GM11168 (cell line): Measurements from ENCODE around the gene NOTUM.
"Not testable (repeated sequence)": the region's sequence is repeated elsewhere in the genome, so short reads cannot be mapped to it uniquely, and the experiment has no call there.

Experiments
- in situ Hi-C: fragments of 300-500 bp; cut with MboI; formaldehyde crosslinking; loops from one replicate; pipeline ENCODE4 v1.12.0; 2022; ENCODE audit warnings: low sequenced_read_pairs; ENCODE audit not compliant: unreplicated experiment

NOTUM gene

DNA sequence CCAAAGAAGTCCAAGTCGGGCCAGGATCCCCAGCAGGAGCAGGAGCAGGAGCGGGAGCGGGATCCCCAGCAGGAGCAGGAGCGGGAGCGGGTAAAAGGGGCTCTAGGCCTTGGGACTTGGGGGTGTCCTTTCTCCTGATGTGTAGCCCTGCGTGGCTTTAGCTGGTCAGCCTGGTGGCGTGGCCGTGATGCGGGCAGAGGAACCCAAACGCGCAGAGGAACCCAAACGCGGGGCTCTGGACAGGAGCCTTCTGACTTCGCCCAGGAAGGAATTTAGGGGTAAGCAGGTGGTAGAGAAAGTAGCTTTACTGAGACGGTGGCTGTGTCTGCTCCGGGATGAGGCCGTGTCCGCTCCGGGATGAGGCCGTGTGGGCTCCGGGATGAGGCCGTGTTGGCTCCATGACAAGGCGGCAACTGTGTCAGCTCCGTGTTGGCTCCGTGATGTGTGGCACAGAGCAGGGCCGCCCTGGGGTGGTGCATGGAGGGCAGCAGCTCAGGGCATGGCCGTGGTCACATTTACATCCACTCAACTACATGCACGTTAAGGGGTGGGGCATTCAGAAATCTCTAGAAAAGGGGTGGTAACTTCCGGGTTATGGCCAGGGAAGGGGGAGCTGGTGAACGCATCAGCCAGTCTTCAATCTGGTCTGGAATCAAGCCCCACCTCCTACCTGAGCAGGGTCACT lies 35.9 kb upstream of the NOTUM start:
- in situ Hi-C loops, result no loop called here

DNA sequence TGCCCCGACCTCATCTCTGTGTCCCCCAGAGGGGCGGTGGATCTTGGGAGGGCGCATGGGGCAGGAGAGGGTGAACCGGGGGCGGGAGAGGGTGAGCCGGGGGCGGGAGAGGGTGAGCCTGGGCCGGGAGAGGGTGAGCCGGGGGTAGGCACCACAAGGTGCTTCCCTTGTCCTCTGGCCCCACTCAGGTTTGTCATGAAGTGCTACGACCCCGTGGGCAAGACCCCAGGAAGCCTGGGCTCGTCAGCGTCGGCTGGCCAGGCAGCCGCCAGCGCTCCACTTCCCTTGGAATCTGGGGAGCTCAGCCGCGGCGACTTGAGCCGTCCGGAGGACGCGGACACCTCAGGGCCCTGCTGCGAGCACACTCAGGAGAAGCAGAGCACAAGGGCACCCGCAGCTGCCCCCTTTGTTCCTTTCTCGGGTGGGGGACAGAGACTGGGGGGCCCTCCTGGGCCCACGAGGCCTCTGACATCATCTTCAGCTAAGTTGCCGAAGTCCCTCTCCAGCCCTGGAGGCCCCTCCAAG lies 35.3 kb upstream of the NOTUM start:
- in situ Hi-C loops, result no loop called here

DNA sequence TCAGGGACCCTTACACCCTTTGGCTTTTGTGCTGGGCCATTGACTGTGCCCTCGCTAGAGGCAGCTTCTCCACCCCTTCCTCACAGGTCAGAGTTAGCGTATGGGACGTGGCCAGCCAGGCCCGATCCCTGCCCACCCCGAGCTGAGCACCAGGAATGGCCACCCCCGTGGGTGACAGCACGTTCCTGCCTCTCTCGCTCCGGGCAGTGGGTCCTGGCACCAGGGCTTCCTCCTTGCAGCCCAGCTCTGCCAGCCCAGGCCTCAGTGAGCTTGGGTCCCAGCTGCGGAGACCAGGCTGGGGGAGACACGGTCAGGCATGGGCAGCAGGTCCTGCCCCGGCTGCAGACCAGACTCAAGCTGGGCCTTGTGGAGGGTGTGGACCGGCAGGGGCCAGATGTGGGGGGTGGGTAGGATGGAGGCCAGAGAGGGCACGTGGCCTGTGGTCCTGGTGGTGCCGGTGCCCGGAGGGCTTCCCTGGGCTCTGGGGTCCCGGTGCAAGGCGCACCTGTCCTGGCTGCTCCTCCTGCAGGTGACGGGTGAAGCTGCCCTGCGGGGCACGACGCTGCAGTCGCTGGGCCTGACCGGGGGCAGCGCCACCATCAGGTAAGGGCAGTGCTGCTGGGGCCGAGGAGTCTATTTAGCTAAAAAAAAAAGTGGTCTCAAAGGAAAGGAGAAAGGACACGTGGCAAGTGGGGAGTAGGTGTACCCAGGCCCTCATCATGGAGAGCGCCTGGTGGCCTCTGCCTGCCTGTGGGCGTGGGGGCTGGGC lies 34.7 kb upstream of the NOTUM start:
- in situ Hi-C loops, result no loop called here

DNA sequence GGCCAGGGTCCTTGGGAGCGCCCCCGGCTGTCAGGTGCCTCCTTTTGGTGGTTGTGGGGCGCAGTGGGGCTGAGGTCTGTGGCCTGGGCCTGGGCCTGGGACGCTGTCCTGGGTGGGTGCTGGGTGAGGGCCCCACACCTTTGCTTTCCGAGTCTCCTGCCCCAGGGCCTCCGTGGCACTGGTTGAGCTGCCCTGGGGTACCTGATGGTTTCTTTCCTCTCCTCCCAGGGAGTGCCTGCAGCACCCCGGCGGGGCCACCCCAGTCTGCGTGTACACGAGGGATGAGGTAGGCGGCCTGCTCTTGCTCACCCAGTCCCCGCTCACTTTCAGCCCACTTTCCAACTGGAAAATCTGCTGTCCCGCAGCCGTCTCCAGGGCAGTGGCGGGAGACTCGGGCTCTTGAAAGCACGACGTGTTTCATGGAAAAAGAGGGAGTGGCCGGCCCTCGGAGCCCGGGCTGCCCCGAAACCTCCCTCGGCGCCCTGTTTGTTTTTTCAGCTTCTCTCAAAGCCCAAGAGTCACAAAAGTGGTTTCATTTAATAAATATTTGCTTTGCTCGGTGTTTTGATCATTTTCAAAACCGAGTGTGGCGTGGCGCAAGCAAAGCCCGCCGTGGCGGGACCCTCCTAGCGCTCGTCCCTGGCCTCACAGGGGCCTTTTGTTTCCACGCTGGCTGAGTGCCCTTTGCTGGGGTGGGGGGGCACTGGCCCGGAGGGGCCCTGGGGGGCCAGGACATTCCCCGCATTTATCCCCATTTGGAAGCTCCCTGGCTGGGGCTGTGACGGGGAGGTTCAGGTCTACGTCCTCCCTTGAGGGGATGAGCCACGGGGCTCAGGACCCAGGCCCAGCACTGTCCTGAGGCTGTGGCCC lies 33.8 kb upstream of the NOTUM start:
- in situ Hi-C loops, result no loop called here

DNA sequence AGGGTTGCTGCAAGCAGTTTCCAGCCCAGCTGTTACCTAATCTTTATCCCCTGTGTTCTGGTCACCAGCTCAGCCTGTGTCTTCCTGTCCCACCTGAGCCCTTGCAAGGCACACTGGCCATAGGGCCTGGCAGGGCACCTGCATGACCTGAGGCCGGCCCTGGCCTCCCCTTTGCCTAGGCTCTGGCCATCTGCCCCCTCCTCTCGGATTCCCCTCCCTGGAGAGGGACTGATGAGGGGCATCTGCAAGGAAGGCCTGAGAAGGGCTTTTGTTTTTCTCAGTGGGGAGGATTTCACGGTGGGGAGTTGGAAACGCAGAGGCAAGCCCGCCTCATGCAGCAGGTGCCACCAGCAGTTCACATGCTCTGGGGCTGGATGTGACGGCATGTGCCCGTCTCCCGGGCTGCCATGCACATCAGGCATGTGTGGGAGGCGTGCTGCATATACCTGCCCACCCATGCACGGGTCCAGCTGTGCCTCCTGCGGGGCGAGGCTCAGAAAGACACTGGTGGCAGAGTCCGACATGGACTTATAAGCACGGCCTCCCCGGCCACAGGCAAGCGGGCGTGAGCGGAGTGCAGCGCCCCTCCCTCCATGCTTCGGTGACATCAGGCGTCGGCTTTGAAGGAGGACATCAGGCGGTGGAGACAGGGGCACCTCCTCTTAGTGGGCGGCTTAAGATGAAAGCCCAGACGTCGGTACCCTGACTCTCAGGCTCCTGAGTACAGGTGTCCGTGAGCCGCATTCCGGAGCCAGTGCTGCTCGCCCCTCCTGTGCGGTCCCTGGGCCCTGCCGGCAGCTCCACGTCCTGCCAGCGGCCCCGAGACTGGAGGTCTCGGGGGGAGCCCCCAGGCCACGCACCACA lies 33.0 kb upstream of the NOTUM start:
- in situ Hi-C loops, result no loop called here

DNA sequence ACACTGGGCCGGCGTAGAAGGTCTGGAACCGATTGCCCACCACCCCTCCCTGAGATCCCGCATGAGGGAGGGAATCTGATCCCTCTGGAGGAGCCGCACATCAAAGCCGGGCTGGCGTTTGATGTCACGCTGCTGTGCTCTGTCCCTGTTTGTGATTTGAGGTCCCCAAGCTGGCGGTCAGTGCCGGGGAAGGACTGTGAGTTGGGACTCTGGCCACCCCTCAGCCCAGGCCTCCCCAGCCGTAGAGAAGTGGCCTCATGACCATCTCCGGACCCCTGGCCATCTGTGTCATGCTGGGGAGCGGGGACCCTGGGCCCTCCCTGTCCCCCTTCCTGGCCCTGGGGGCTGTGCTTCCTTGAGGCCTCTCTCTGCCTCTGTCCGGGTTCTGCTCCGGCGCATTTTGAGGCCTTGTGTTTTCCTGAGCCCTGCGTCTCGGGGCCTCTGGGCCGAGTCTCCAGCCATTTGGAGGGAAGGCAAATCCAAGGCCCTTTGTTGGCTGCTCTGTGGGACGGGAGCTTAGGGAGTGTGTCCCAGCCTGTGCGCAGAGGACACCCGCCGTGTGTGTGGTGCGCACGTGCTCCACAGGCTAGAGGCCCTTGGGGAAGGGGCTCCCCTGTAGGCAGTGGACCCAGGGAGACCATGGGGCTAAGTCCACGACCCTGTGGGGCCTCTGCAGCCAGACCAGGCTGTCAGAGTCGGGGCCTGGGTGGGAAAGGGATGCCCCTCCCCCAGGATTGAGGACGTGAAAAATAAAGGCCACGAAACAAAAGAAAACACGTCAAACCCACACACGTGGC lies 31.5 kb upstream of the NOTUM start:
- in situ Hi-C loops, result no loop called here

DNA sequence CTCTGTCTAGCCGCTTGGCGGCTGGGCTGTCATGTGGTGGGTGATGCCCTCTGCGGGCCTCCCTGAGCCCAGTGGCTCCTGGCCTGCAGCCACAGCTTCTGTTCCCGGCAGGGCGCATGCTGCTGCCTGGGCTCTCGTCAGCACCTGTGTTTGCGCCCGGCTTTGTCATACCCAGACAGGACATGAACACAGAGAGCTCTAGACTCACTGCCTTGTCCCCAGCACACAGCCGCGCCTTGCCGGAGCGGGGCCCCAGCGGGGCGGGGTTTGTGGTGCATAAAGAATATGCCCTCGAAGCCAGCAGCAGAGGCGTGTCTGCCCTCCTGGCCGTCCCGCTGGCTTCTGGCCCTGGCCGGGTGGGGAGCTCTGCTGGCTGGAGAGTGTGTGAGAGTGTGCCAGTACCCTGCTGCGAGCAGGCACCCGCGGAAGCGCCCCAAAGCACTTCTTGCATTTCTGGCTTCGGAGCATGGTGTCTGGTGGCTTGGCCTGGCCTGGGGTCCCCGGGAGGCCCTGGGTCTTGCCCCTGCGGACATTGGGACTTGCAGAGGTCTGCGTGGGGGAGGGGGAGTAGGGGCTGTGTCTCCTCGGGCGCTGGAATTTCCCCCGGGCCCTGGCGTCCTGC lies 30.8 kb upstream of the NOTUM start:
- in situ Hi-C loops, result no loop called here

DNA sequence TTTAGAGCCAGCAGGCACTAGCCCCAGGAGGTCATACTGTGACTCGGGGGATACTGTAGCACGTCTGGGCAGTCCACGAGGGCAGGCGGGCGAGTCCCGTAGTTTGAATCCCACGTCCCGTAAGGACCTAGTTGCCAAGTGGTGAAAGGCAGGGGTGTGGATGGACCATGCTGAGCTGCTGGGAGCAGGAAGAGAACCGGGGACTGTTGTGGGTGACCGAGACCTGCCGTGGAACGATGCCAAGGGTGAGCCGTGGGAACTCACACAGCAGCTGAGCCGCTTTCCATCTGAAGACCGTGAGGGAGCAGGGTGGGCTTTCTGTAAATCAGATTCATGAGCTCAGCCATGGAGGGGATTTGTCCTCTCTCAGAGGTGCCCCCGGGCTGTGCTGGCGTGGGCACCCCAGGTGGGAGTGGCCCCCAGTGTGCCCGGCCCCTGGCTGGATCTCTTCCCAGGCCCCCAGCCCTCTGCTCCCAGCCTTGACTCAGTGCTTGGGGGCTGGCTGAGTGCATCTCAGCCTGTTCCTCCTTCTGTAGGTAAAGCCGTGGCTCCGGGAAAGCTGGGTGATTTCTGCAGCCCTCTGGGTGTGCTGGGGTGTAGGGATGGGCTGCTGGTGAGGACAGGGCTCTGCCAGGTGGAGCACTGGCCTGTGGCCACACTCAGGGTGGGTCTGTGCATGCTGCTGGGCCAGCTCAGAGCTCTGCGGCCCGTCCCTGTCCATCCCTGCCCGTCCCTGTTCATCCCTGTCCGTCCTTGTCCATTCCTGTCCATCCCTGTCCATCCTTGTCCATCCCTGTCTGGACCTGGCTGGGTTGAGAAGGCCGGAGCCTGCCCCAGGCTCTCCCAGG lies 30.1 kb upstream of the NOTUM start:
- in situ Hi-C loops, result no loop called here

DNA sequence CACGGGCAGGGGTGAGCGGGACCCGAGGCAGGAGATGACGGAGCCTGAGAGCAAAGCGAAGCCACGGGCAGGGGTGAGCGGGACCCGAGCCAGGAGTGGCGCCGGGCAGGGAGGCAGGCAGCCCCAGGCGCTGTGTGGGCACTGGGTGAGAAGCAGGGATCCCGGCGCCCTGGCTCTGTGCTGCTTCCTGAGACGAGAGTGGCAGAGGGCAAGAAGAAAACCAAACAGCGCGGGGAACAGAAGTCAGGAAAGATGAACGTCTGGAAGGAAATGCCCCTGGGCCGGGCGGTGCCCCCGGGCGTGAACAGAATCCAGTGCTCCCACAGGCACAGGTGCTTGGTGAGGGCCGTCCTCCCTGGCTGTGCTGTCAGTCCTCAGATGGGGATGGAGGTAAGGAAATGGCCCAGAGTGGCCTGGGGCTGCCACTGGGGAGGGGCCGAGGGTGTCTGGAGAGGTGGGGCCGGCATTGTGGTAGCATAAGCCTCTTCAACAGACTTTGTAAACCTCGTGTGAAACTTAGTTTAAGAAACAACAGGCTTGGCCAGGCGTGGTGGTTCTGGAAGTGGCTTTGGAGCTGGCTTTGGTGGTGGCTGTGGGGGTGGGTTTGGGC lies 26.3 kb upstream of the NOTUM start:
- in situ Hi-C loops, result no loop called here

DNA sequence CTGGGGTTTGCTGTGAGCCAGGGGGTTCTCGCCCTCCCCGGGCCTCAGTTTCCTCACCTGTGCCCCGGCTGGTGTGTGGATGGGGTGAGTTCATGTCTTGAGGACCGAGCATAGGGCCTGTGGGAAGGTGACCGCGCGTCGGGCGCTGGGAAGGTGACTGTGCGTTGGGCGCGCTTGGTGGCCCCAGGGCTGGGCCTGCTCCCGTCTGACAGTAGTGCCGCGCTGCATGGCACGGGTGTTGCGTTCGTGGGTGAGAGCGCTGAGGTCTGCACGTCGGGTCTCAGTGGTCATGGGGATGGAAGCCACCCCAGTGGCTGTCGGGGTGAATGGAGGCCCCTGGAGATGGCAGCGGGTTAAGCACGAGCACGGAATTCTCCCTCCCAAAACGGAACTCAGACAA lies 25.6 kb upstream of the NOTUM start:
- in situ Hi-C loops, result no loop called here

DNA sequence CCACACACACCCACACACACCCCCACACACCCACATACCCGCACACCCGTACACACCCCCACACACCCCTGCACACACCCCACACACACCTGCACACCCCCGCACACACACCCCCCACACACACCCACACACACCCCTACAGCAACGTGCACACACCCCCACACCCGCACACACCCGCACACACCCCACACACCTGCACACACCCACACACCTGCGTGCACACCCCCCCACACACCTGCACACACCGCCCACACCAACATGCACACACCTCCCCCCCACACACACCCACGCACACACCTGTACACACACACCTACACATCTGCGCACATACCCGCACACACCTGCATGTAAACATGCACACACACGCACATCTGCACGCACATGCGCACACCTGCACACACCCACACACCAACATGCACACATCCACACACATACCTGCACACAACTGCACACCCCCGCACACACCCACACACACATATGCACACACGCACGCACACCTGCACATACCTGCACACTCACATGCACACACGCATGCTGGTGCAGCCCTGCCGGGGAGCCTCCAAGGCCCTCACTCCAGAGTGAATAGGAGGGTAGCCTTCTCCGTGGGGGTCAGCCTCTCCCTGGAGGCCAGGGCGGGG lies 23.9 kb upstream of the NOTUM start:
- in situ Hi-C loops, result no loop called here

DNA sequence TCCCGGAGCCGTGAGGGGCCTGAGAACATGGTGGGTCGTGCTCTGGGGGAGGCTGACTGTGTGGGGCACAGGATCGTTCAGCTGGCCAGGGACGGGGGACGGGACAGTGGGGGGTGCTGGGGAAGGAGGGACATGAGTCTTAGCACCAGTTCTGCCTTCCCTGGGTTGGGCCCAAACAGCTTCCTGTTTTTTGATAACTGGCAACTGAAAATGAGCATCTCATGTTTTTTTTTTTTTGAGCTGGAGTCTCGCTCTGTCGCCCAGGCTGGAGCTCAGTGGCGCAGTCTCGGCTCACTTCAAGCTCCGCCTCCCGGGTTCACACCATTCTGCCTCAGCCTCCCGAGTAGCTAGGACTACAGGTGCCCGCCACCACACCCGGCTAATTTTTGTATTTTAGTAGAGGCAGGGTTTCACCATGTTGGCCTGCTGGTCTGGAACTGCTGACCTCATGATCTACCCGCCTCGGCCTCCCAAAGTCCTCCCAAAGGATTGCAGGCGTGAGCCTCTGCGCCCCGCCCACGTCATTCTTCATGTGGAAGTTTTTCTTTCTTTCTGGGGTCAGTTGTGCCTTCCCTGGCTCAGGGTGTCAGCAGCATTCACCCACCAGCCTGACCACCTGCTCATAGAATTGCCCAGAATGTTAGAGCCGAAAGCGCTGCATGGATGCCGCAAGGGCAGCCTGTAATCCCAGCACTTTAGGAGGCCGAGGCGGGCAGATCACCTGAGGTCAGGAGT lies 22.8 kb upstream of the NOTUM start:
- in situ Hi-C loops, result no loop called here

DNA sequence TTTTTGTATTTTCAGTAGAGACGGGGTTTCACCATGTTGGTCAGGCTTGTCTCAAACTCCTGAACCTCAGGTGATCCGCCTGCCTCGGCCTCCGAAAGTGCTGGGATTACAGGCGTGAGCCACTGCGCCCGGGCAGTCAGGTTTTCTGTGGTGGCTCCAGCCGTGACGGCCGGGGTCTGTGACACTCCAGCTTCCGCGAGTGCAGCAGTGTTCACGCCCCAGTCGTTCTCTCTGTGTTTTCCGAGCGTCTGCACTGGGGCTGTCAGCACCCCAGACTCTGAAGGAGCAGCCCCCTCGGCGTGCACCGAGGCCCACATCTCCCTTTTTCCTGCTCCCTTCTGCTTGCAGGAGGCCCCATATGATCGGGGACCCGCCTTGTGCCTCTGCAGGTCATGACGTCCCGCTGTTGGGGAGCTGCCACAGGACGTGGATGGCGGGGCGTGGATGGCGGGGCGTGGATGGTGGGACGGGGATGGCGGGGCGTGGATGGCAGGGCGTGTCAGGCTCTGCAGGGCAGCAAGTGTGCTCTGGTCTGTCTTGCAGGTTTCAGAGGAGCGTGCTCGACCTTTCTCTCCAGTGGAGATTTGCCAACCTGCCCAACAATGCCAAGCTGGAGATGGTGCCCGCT lies 22.1 kb upstream of the NOTUM start:
- in situ Hi-C loops, result no loop called here

DNA sequence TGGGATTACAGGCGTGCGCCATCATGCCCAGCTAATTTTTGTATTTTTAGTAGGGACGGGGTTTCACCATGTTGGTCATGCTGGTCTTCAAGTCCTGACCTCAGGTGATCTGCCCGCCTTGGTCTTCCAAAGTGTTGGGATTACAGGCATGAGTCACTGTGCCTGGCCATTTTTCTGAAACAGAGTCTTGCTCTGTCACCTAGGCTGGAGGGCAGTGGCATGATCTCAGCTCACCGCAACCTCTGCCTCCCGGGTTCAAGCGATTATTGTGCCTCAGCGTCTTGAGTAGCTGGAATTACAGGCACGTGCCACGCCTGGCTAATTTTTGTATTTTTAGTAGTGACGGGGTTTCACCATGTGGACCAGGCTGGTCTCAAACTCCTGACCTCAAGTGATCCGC lies 20.5 kb upstream of the NOTUM start:
- in situ Hi-C loops, result not testable (repeated sequence)

DNA sequence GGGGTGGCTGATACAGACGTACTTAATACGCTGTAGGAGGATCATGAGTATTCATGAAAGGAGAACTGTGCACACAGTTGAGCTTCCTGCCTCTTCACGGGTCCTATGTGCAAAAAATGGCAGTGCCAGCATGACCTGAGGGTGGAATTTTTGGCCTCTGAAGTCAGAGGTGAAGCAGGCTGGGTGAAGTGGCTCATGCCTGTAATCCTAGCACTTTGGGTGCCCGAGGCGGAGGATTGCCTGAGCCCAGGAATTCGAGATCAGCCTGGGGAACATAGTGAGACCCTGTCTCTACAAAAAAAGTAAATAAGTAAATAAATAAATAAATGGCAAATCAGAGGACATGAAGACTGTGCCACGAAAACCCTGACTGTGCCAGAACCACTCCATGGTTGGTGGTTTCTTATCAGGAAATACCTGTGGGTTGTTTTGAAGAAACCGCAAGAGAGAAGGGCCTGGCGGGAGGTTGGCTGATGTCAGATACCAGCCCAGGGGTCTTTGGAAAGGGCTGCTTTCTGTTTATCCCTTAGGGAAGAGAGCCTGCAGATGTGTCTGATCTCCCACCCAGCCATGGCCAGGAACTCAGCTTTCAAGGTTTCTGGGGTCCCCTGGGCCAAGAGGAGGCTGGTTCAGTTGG lies 19.8 kb upstream of the NOTUM start:
- in situ Hi-C loops, result no loop called here
